NCI-H1694 (cell line): ENCODE data around the gene GRK3.

Experiments used
- DNase-seq: peaks from one replicate; lab custom pipeline; 2025; lab: John Stamatoyannopoulos, UW

The GRK3 gene

GRCh38 chr22:25736378-25737011 is 172.0 kb downstream of the GRK3 start:
- no peak for DNase-seq

GRCh38 chr22:25739659-25740344 is 175.3 kb downstream of the GRK3 start:
- DNase-seq, result no peak

- no peak for DNase-seq
These were observed 177.5 kb downstream of the GRK3 start, which contains the start of gene MYO18B for GRCh38 chr22:25741692-25742626. MYO18B (plus strand) TSS chr22:25742188; CDS start chr22:25761093, 18,905 bp downstream.

DNA sequence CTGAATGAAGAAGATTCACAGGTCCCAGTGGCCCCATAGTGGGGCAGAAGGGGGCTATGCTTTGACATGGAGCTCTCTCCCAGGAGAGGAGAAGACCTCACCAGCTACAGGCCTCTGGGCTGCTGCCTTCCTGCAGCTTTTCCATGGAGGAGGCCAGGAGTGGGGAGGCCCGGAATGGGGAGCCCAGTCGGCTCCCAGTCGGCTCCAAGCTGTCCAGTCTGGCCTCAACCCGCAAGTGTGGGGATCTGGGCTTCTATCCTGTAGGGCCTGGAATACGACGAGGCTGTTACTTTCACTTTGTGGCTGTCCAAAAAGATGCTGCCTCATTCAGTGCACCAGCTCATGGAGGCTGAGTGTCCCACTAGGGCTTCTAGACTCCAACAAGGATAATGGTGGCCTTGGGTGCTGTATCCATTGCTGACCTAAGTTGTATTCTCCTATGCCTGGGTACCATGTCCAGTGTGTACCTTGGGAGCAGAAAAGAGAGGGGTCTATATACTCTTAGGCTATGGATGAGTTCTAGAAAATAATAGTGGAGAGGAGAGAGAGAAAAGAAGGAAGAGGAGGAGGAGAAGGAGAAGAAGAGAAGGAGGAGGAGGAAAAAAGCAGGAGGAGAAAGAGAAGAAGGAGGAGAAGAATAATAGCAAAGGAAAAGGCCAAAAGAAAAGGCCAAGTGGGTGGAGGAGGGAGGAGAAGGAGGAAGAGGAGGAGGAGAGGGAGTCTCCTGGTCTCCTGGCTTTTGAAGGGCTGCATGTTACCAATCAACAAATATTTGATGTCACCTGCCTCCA is 178.6 kb downstream of the GRK3 start:
- no peak for DNase-seq

GRCh38 chr22:25744694-25745093 is 180.2 kb downstream of the GRK3 start:
- DNase-seq, result no peak

- DNase-seq, result no peak
These were observed 181.0 kb downstream of the GRK3 start for GRCh38 chr22:25745341-25746011.

- DNase-seq, result no peak
These were observed 181.5 kb downstream of the GRK3 start for GRCh38 chr22:25746012-25746373.

DNA sequence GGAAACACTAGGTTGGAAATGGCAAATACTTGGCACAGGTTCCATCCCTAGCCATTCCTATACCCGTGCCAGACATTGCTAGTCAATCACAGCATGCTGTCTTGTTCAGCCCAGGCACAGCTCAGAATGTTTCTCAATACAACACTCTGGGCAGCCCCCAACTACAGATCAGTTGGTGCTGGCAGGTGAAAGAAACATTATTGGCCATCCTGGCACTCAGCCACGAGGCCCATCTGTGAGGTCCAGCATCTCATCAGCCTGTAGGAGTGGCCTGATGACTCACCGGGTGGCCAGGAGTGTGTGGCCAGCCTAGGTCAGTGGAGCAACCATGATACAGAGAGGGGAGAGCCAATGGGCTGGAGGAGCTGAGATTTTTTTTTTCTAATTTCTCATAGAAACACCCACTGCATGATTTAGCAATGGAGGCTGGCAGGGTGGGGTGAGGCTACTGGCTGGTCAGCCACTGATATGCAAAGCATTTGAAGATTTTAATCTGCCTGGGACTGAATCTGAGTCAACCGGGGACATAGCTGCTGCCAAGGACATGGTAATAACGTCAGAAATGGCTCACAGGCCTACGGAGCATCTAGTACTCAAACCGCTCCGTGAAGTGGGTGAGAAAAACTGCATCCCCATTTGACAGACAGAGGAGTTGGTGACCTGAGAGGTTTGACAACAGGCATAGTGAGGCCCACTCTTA is 182.9 kb downstream of the GRK3 start:
- no peak for DNase-seq

DNA sequence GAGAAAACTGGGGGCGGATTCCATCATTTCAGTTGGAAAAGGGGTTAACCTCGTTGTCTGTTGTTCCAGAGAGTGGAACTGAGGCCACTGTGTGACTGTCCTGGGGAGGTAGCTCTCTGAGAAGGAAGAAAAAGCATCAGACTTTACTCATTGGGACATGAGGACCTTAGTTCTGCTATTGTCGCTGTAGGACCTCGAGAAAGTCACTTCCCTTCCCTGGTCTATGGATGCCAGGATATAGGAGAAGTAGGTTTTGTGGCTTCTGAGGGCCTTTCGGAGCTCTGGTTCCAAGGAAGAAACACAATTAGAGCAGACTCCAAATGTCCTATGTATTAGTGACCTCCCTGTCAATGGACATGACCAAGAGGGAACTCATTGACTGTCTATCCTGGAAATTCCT is 183.7 kb downstream of the GRK3 start:
- no peak for DNase-seq

- no peak for DNase-seq
These were observed 184.2 kb downstream of the GRK3 start for GRCh38 chr22:25748704-25749103.

GRCh38 chr22:25749420-25750169 is 185.1 kb downstream of the GRK3 start:
- DNase-seq, result no peak

- DNase-seq, result no peak
These were observed 186.2 kb downstream of the GRK3 start for GRCh38 chr22:25750569-25751173.

DNA sequence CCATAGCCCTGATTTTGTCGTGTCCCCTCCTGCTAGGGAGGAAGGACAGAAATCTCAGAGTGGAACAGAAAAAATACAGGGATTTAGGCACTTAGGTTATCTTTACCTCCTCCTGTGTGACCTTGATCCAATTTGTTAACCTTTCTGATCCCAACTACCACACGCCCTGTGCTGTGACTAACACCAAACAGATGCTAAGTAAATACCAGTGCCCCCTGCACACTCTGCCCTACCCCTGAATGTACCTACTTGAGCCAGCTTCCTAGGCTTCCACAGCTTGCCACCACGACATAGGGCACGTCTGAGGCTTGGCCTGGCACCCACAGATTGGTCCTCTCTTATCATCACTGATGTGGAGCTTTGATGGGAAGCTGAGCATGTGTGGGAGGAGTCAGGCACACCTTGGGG is 186.7 kb downstream of the GRK3 start:
- DNase-seq, result no peak

DNA sequence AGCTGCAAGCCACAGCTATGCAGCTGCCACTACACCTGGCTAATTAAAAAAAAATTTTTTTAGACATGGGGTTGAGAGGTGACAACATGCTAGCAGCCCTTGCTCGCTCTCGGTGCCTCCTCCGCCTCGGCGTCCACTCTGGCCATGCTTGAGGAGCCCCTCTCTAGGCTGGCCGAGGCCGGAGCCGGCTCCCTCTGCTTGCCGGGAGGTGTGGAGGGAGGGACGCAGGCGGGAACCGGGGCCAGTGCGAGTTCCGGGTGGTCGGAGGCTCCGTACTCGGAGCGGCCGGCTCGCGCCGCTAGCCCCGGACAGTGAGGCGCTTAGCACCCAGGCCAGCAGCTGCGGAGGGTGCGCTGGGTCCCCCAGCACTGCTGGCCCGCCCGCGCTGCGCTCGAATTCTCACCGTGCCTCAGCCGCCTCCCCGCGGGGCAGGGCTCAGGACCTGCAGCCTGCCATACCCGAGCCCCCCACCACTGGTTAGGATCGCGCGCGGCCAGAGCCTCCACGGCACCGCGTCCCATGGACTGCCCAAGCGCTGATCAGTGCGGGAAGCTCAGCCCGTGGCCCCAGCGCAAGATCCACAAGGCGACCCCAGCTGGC is 188.2 kb downstream of the GRK3 start:
- DNase-seq, result no peak

DNA sequence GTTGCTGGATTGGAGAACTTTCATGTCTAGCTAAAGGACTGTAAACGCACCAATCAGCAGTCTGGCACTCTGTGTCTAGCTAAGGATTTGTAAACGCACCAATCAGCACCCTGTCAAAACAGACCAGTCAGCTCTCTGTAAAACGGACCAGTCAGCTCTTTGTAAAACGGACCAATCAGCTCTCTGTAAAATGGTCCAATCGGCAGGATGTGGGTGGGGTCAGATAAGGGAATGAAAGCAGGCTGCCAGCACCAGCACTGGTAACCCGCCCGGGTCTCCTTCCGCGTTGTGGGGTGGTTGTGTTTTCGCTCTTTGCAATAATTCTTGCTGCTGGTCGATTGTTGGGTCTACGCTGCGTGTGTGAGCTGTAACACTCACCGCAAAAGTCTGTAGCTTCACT is 188.8 kb downstream of the GRK3 start:
- DNase-seq, result no peak

DNA sequence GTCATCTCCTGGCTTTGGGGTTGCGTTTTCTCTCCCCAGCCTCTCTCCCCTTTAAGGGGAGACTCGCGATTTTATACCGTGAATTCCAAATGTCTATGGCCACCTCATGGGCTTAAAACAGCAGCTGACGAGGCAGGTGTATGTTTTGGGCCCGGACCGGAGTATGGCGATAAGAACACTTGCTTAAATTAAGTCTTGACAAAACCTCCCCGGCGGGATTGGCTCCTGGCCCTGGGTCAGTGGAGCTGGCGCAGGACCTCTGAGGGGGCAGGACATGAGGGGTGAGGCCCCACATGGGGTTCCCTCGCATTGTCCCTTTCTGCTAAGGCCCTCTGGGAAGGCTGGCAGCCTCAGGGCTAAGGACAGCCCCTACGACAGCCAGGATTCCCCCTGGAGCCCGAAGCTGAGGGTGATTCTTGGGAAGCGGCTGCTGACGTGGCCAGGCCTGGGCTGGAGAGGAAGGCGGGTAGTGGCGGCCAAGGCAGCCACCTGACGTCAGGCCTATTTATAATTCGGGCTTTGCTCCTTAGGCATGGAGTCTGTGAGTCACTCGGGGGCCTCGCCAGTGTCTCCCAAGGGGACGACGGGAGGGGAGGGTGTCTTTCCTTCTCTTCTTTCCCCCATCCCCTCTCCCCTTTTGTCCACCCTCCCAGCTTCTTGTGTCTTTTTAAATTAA is 190.2 kb downstream of the GRK3 start:
- DNase-seq, result no peak

DNA sequence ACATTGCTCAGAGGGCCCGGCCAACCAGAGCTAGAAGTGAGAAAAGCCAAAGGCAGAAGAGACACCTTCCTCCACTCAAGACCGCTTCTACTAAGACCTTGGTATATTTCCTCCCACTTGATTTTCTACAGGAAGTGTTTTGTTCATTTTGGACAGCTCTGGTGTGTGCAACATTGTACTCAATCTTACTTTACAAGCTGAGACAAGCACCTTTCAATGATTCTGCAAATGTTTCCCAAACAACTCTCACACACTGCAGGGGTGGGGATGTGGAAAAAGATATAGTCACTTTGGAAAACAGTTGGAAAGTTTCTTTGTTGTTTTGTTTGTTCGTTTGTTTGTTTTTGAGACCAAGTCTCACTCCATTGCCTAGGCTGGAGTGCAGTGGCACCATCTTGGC is 193.2 kb downstream of the GRK3 start:
- no peak for DNase-seq

- no peak for DNase-seq
These were observed 193.8 kb downstream of the GRK3 start for GRCh38 chr22:25758316-25758715.

DNA sequence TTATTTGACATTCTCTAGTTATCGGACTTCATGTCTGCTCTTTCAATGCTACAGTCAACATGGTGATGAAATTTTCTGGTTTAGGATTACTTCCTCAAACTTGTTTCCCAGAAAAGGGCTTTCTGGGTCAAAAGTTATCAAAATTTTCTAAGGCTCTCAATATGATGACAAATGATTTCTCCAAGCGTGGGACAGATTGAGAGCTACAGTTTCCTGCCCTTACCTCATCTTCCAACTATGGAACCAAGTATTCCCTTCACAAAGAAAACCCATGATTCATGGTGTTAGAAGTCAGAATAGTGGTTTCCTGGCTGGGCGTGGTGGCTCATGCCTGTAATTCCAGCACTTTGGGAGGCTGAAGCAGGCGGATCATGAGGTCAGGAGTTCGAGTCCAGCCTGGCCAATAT is 195.4 kb downstream of the GRK3 start:
- no peak for DNase-seq
